ENCODE results near the gene HJURP. TPM values are rescaled to one million over a fixed set of nuclear protein-coding genes. Genes with fewer than 3 reads are reported as not detected.

Gene HJURP
- total RNA-seq, 1 donor from 2014 or later: 11.4 TPM

GRCh38 chr2:233813236-233814055 is 40.9 kb downstream of the HJURP start:
- Mint-ChIP-seq H3K27me3 (ENCODE audit: unreplicated experiment) (no peaks in the 10 kb centered on the region), H3K9me3 (ENCODE audit: unreplicated experiment) (no peaks in the 10 kb centered on the region), H3K27ac (ENCODE audit: unreplicated experiment) (no peak overlapping the region), H3K4me1 (ENCODE audit: unreplicated experiment) (peaks cover 3% of the 10 kb centered on the region), H3K36me3 (ENCODE audit: low read depth, unreplicated experiment) (no peaks in the 10 kb centered on the region), H3K4me3 (ENCODE audit: unreplicated experiment) (no peak overlapping the region)
- no peak for DNase-seq (ENCODE audit: low spot score)
- TF ChIP-seq CTCF (IDR thresholded peaks at IDR 0.05; ENCODE audit: unreplicated experiment): no peak

- Mint-ChIP-seq H3K4me3 (ENCODE audit: unreplicated experiment) (no peak overlapping the region), H3K27ac (ENCODE audit: unreplicated experiment) (no peak overlapping the region), H3K27me3 (ENCODE audit: unreplicated experiment) (no peaks in the 10 kb centered on the region), H3K4me1 (ENCODE audit: unreplicated experiment) (no peaks in the 10 kb centered on the region), H3K36me3 (ENCODE audit: low read depth, unreplicated experiment) (no peaks in the 10 kb centered on the region), H3K9me3 (ENCODE audit: unreplicated experiment) (no peaks in the 10 kb centered on the region)
- DNase-seq (ENCODE audit: low spot score): no peak
- no peak for TF ChIP-seq CTCF (IDR thresholded peaks at IDR 0.05; ENCODE audit: unreplicated experiment)
These were observed 42.6 kb downstream of the HJURP start for GRCh38 chr2:233811732-233812131.

GRCh38 chr2:233811087-233811486 is 43.2 kb downstream of the HJURP start:
- no peaks in the 10 kb centered on the region for H3K27me3 Mint-ChIP-seq (ENCODE audit: unreplicated experiment)
- DNase-seq (ENCODE audit: low spot score): no peak
- no peaks in the 10 kb centered on the region for H3K9me3 Mint-ChIP-seq (ENCODE audit: unreplicated experiment)
- no peaks in the 10 kb centered on the region for H3K36me3 Mint-ChIP-seq (ENCODE audit: low read depth, unreplicated experiment)
- TF ChIP-seq CTCF (IDR thresholded peaks at IDR 0.05; ENCODE audit: unreplicated experiment): no peak
- no peaks in the 10 kb centered on the region for H3K4me1 Mint-ChIP-seq (ENCODE audit: unreplicated experiment)
- H3K4me3 Mint-ChIP-seq (ENCODE audit: unreplicated experiment): no peak overlapping the region
- no peak overlapping the region for H3K27ac Mint-ChIP-seq (ENCODE audit: unreplicated experiment)

- DNase-seq (ENCODE audit: low spot score): no peak
- no peak overlapping the region for H3K27ac Mint-ChIP-seq (ENCODE audit: unreplicated experiment)
- no peaks in the 10 kb centered on the region for H3K4me1 Mint-ChIP-seq (ENCODE audit: unreplicated experiment)
- no peak overlapping the region for H3K4me3 Mint-ChIP-seq (ENCODE audit: unreplicated experiment)
- H3K9me3 Mint-ChIP-seq (ENCODE audit: unreplicated experiment): no peaks in the 10 kb centered on the region
- TF ChIP-seq CTCF (IDR thresholded peaks at IDR 0.05; ENCODE audit: unreplicated experiment): no peak
- H3K36me3 Mint-ChIP-seq (ENCODE audit: low read depth, unreplicated experiment): no peaks in the 10 kb centered on the region
- no peaks in the 10 kb centered on the region for H3K27me3 Mint-ChIP-seq (ENCODE audit: unreplicated experiment)
These were observed 44.0 kb downstream of the HJURP start for GRCh38 chr2:233810385-233810784.
